K562 (cell line): ENCODE results near the gene ELMO3. TPM values are rescaled to one million over a fixed set of nuclear protein-coding genes. Genes with fewer than 3 reads are reported as not detected.

Source experiments
- CTBP1 ChIP-seq: fragments of 450-650 bp; IDR thresholded peaks from 2 replicates; pipeline ENCODE4 v1.6.1; 2016; ENCODE audit warnings: borderline replicate concordance
- FUS ChIP-seq: fragments of 200-400 bp; formaldehyde crosslinking; optimal IDR thresholded peaks from 2 replicates; pipeline ENCODE3; 2017; ENCODE audit warnings: low read depth, low read length
- HCFC1 ChIP-seq: IDR thresholded peaks from 2 replicates; pipeline ENCODE4 v1.6.1; 2012; ENCODE audit warnings: low read depth, low read length, improper control_type of control experiment
- HMG20B ChIP-seq: fragments of 250-450 bp; sonication (Bioruptor Pico); IDR thresholded peaks from 2 replicates; pipeline ENCODE4 v1.5.0; 2021; ENCODE audit warnings: mild to moderate bottlenecking
- KLF1 ChIP-seq: fragments of 450-650 bp; IDR thresholded peaks from 2 replicates; pipeline ENCODE4 v1.6.1; 2016; ENCODE audit warnings: missing genetic modification characterization, missing compliant biosample characterization
- KLF16 ChIP-seq: IDR thresholded peaks from 2 replicates; pipeline ENCODE4 v1.6.1; 2016; ENCODE audit warnings: antibody characterized with exemption
- MAFK ChIP-seq: IDR thresholded peaks from 2 replicates; pipeline ENCODE4 v1.6.1; 2011; ENCODE audit warnings: low read length, improper control_type of control experiment
- MCM2 ChIP-seq: fragments of 450-650 bp; IDR thresholded peaks from 2 replicates; pipeline ENCODE4 v1.6.1; 2017; ENCODE audit warnings: low read depth, mild to moderate bottlenecking
- PHB2 ChIP-seq: fragments of 450-650 bp; IDR thresholded peaks from 2 replicates; pipeline ENCODE4 v1.6.1; 2017; ENCODE audit warnings: low read depth
- PHF20 ChIP-seq: fragments of 450-650 bp; IDR thresholded peaks from 2 replicates; pipeline ENCODE4 v1.6.1; 2018; ENCODE audit not compliant: partially characterized antibody
- SAP30 ChIP-seq: fragments of 200-600 bp; sonication (generic); IDR thresholded peaks from 2 replicates; pipeline ENCODE4 v1.6.1; 2012; ENCODE audit warnings: borderline replicate concordance, low read depth, mild to moderate bottlenecking, moderate library complexity, low read length, control low read depth, inconsistent platforms; ENCODE audit not compliant: insufficient read depth, poor library complexity, severe bottlenecking
- SP1 ChIP-seq: sonication (generic); formaldehyde crosslinking; IDR thresholded peaks from 2 replicates; pipeline ENCODE4 v1.8.1; 2022; ENCODE audit warnings: mild to moderate bottlenecking, missing genetic modification reagents
- ZNF24 ChIP-seq: fragments of 450-650 bp; IDR thresholded peaks from 2 replicates; pipeline ENCODE4 v1.6.1; 2016
- ZZZ3 ChIP-seq: fragments of 450-650 bp; IDR thresholded peaks from 2 replicates; pipeline ENCODE4 v1.6.1; 2016; ENCODE audit warnings: antibody characterized with exemption, mild to moderate bottlenecking, moderate library complexity
- polyA plus RNA-seq, 8 experiments: library from polyadenylated mRNA; depleted of rRNA in 4 of 8; stranded (reverse) in 5 of 8; unstranded in 3 of 8; fragments of >200 nt; fragmentation: Nextera tagmentation in 2 of 8; fragmentation: Illumina TruSeq in 1 of 8; extraction: Ambion mirVana in 2 of 8; extraction: Trizol in 1 of 8; gene quantifications; 2 replicates each; pipeline versions ENCODE4 v1.2.1 to v1.2.3, GENCODE V29; 2011 to 2014; ENCODE audit warnings: inconsistent platforms in 1 of 8, missing spikeins in 1 of 8
- total RNA-seq, 7 experiments: library from RNA; depleted of rRNA in 6 of 7; stranded (reverse); fragments of >200 nt in 6 of 7; fragmentation: Illumina TruSeq in 2 of 7; extraction: Trizol in 2 of 7; gene quantifications; 2 replicates each; pipeline versions ENCODE4 v1.2.1 to v1.2.3, GENCODE V29; 2011 to 2021; ENCODE audit warnings: low replicate concordance in 1 of 7
- TF ChIP-seq, protein P1 (sequence below): fragments of 250-450 bp; sonication (Bioruptor Pico); IDR thresholded peaks from 2 replicates; pipeline ENCODE4 v1.5.0; 2021
- TF ChIP-seq, protein P2 (sequence below): sonication (generic); IDR thresholded peaks from 2 replicates; pipeline ENCODE4 v1.6.1; 2016
- TF ChIP-seq, protein P3 (sequence below), 2 experiments: fragments of 450-650 bp in 1 of 2; sonication (generic) in 1 of 2; formaldehyde crosslinking; conservative IDR thresholded peaks; 2 replicates each; pipeline versions ENCODE4 v1.4.0 to v1.8.1; 2020 to 2022; ENCODE audit warnings: mild to moderate bottlenecking in 1 of 2, missing genetic modification reagents in 1 of 2
- TF ChIP-seq, protein P4 (sequence below): fragments of 250-450 bp; sonication (Bioruptor Pico); IDR thresholded peaks from 2 replicates; pipeline ENCODE4 v1.8.0; 2021; ENCODE audit warnings: borderline replicate concordance, mild to moderate bottlenecking, moderate library complexity; ENCODE audit not compliant: poor library complexity, severe bottlenecking
- TF ChIP-seq, protein P5 (sequence below): sonication (generic); formaldehyde crosslinking; IDR thresholded peaks from 2 replicates; pipeline ENCODE4 v1.8.1; 2023; ENCODE audit warnings: mild to moderate bottlenecking, missing genetic modification reagents
- TF ChIP-seq, protein P6 (sequence below): fragments of 450-650 bp; formaldehyde crosslinking; IDR thresholded peaks from 2 replicates; pipeline ENCODE4 v1.4.0; 2022; ENCODE audit warnings: mild to moderate bottlenecking, moderate library complexity
- TF ChIP-seq, protein P7 (sequence below): sonication (generic); formaldehyde crosslinking; IDR thresholded peaks from 2 replicates; pipeline ENCODE4 v1.8.1; 2022; ENCODE audit warnings: missing genetic modification reagents

The ELMO3 gene
- total and polyA plus RNA-seq, 9 of the 15 experiments (the other 6 are each of a cell fraction or from before 2014, with no cell fraction given) = 0.04 to 5.1 (median 1.5) TPM

DNA sequence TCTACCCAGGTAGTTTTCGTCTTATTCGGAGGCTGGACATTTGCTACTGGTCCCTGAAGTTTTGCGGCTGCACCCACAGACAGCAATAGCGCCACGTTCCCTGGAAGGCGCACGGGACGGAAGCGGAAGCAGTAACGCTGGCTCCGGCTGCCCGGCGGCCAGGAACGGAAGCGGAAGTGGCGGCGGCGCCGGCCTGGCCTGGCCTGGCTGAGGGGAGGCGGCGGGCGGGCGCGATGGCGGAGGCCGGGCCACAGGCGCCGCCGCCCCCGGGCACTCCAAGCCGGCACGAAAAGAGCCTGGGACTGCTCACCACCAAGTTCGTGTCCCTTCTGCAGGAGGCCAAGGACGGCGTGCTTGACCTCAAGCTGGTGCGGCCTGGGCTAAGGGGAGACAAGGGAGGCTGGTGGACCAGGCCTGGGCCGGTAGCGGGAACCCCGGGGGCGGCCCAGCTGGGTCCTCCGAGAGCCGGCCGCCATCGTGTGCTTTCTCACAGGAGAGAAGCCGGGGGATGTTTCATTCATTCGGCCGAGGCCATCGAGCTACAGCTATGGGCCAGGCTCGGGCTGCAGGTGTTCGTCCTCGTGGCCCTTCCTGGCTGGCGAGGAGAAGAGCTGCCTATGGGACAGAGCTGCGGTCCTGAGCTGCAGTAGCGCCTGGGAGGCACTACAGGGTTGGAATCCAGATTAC, 6.8 kb upstream of the ELMO3 start, which contains the start of gene E2F4 (continued):
- TF ChIP-seq HMG20B (CRISPR knock-in tag) (no peak), ZZZ3 (no peak), MAFK (no peak), PHB2 (no peak), MCM2 (no peak), SP1 (CRISPR knock-in tag) (peak; percentile 69), KLF16 (no peak), KLF1 (tag) (peak; percentile 62; the same call in 1 of the 2 replicates), PHF20 (peak; percentile 85), SAP30 (peak; percentile 87), ZNF24 (0 out of 2 replicates have a peak, but pooled peaks have one; percentile 8), FUS (no peak), CTBP1 (peak; percentile 54), HCFC1 (peak; percentile 78)
- TF ChIP-seq, protein P1, sequence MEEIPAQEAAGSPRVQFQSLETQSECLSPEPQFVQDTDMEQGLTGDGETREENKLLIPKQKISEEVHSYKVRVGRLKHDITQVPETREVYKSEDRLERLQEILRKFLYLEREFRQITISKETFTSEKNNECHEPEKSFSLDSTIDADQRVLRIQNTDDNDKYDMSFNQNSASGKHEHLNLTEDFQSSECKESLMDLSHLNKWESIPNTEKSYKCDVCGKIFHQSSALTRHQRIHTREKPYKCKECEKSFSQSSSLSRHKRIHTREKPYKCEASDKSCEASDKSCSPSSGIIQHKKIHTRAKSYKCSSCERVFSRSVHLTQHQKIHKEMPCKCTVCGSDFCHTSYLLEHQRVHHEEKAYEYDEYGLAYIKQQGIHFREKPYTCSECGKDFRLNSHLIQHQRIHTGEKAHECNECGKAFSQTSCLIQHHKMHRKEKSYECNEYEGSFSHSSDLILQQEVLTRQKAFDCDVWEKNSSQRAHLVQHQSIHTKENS = no peak
- TF ChIP-seq, protein P2, sequence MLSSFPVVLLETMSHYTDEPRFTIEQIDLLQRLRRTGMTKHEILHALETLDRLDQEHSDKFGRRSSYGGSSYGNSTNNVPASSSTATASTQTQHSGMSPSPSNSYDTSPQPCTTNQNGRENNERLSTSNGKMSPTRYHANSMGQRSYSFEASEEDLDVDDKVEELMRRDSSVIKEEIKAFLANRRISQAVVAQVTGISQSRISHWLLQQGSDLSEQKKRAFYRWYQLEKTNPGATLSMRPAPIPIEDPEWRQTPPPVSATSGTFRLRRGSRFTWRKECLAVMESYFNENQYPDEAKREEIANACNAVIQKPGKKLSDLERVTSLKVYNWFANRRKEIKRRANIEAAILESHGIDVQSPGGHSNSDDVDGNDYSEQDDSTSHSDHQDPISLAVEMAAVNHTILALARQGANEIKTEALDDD = no peak
- TF ChIP-seq, protein P3, sequence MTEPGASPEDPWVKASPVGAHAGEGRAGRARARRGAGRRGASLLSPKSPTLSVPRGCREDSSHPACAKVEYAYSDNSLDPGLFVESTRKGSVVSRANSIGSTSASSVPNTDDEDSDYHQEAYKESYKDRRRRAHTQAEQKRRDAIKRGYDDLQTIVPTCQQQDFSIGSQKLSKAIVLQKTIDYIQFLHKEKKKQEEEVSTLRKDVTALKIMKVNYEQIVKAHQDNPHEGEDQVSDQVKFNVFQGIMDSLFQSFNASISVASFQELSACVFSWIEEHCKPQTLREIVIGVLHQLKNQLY (CRISPR knock-in tag; conservative IDR thresholded peaks at IDR 0.05) = no peak
- TF ChIP-seq, protein P4, sequence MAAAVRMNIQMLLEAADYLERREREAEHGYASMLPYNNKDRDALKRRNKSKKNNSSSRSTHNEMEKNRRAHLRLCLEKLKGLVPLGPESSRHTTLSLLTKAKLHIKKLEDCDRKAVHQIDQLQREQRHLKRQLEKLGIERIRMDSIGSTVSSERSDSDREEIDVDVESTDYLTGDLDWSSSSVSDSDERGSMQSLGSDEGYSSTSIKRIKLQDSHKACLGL (CRISPR knock-in tag) = no peak
- TF ChIP-seq, protein P5, sequence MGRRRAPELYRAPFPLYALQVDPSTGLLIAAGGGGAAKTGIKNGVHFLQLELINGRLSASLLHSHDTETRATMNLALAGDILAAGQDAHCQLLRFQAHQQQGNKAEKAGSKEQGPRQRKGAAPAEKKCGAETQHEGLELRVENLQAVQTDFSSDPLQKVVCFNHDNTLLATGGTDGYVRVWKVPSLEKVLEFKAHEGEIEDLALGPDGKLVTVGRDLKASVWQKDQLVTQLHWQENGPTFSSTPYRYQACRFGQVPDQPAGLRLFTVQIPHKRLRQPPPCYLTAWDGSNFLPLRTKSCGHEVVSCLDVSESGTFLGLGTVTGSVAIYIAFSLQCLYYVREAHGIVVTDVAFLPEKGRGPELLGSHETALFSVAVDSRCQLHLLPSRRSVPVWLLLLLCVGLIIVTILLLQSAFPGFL (CRISPR knock-in tag) = no peak
- TF ChIP-seq, protein P6, sequence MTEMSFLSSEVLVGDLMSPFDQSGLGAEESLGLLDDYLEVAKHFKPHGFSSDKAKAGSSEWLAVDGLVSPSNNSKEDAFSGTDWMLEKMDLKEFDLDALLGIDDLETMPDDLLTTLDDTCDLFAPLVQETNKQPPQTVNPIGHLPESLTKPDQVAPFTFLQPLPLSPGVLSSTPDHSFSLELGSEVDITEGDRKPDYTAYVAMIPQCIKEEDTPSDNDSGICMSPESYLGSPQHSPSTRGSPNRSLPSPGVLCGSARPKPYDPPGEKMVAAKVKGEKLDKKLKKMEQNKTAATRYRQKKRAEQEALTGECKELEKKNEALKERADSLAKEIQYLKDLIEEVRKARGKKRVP (CRISPR knock-in tag) = no peak
- TF ChIP-seq, protein P7, sequence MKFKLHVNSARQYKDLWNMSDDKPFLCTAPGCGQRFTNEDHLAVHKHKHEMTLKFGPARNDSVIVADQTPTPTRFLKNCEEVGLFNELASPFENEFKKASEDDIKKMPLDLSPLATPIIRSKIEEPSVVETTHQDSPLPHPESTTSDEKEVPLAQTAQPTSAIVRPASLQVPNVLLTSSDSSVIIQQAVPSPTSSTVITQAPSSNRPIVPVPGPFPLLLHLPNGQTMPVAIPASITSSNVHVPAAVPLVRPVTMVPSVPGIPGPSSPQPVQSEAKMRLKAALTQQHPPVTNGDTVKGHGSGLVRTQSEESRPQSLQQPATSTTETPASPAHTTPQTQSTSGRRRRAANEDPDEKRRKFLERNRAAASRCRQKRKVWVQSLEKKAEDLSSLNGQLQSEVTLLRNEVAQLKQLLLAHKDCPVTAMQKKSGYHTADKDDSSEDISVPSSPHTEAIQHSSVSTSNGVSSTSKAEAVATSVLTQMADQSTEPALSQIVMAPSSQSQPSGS (CRISPR knock-in tag) = no peak
